ENCODE measurements around the gene VPS8.

VPS8 gene

DNA sequence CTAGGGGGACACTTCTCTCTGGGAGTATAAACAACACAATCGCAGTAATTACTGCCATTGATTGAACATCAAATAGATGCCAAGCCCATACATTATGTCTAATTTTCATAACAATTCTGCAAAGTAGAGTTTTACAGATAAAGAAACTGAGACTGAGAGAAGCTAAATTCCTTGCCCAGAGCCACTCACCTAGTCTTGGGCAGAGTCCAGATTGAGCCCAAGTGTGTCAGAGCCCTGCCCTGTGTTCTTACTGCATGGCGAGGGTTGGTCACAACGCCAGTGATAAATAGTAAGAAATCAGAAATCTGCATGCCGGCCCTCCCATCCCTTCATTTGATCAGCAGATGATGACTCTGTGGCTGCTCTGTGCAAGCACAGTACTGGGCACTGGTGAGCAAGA is 234.6 kb downstream of the VPS8 start:
- DNase-seq (ENCODE audit: low read depth in 2 of 2), result no peak
- TF ChIP-seq, protein P1, sequence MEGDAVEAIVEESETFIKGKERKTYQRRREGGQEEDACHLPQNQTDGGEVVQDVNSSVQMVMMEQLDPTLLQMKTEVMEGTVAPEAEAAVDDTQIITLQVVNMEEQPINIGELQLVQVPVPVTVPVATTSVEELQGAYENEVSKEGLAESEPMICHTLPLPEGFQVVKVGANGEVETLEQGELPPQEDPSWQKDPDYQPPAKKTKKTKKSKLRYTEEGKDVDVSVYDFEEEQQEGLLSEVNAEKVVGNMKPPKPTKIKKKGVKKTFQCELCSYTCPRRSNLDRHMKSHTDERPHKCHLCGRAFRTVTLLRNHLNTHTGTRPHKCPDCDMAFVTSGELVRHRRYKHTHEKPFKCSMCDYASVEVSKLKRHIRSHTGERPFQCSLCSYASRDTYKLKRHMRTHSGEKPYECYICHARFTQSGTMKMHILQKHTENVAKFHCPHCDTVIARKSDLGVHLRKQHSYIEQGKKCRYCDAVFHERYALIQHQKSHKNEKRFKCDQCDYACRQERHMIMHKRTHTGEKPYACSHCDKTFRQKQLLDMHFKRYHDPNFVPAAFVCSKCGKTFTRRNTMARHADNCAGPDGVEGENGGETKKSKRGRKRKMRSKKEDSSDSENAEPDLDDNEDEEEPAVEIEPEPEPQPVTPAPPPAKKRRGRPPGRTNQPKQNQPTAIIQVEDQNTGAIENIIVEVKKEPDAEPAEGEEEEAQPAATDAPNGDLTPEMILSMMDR (IDR thresholded peaks at IDR 0.05; ENCODE audit: low read depth, low read length), result no peak
- no peak overlapping the region for H3K4me3 ChIP-seq (replicated peaks in 1 of 2; ENCODE audit: low read depth in 2 of 2, low read length in 2 of 2)

DNA sequence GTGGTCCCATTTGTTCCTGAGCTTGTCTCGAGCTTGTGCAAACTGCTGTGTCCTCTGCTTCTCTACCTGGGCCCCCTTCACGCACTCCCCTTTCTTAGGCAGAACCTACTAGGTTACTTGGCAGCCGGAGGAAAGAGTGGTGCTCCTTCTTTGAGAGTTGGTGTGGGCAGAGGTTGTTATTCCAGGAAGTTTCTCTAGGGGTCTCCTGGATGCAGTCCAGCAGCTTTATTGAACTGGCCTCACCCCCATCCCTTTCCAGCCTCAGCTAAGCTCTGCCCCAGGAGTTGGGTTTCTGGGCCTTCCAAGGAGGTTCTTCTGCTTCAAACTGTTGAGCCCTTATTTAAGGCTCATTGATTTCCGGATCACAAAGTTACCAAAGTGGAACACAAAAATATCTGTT is 237.7 kb downstream of the VPS8 start:
- H3K4me3 ChIP-seq (replicated peaks in 1 of 2; ENCODE audit: low read depth in 2 of 2, low read length in 2 of 2), result no peak overlapping the region
- no peak for DNase-seq (ENCODE audit: low read depth in 2 of 2)
- TF ChIP-seq, protein P1 (IDR thresholded peaks at IDR 0.05; ENCODE audit: low read depth, low read length), result no peak

DNA sequence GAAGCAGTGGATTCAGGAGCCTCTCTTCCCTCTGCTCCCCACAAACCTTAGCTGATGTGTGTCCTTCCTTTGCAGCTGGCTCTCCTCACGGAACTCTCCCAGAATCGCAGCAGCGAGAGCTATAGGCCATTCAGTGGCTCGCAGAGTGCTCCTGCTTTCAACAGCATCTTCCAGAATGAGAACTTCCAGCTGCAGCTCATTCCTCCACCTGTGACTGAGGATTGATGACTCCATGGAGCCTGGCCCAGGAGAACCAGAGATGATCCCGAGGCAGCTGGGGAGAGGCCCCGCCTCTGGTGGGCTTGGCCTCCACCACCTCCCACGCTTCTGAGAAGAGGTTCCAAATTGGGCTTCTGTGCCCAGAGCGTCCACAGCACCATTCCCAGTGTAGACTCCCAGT is 239.8 kb downstream of the VPS8 start:
- TF ChIP-seq, protein P1 (IDR thresholded peaks at IDR 0.05; ENCODE audit: low read depth, low read length), result no peak
- no peak overlapping the region for H3K4me3 ChIP-seq (replicated peaks in 1 of 2; ENCODE audit: low read depth in 2 of 2, low read length in 2 of 2)
- DNase-seq (ENCODE audit: low read depth in 2 of 2), result no peak

DNA sequence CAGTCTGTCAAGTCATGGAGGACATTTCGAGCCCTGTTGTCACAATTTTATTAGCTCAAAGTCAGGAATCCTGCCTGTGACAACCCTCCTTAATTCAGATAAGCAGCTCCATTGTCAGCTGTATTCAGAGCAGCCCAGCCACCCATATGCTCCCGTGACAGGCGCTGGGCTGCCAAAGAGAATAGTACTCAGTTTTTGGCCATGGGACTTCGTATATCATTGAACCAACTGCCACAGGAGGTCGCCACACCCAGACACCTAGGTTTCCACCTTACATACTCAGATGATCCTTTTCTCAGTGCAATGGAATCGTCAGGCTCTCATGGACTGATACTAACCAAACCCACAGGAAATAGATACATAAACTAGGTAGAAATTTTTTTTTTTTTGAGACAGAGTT is 240.7 kb downstream of the VPS8 start:
- TF ChIP-seq, protein P1 (IDR thresholded peaks at IDR 0.05; ENCODE audit: low read depth, low read length), result no peak
- H3K4me3 ChIP-seq (replicated peaks in 1 of 2; ENCODE audit: low read depth in 2 of 2, low read length in 2 of 2), result no peak overlapping the region
- DNase-seq (ENCODE audit: low read depth in 2 of 2), result no peak

DNA sequence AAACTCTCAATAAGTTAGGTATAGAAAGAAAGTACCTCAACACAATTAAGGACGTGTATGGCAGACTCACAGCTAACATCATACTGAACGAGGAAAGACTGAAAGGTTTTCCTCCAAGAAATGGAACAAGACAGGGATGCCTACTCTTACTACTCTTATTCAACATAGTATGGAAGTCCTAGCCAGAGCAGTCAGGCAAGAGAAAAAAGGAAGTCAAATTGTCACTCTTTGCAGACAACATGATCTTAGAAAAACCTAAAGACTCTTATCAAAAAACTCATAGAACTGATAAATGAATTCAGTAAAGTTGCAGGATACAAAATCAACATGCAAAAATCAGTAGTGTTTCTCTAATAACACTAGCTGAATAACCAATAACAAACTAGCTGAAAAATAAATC is 244.9 kb downstream of the VPS8 start:
- TF ChIP-seq, protein P1 (IDR thresholded peaks at IDR 0.05; ENCODE audit: low read depth, low read length), result no peak
- DNase-seq (ENCODE audit: low read depth in 2 of 2), result no peak
- H3K4me3 ChIP-seq (replicated peaks in 1 of 2; ENCODE audit: low read depth in 2 of 2, low read length in 2 of 2), result no peak overlapping the region

DNA sequence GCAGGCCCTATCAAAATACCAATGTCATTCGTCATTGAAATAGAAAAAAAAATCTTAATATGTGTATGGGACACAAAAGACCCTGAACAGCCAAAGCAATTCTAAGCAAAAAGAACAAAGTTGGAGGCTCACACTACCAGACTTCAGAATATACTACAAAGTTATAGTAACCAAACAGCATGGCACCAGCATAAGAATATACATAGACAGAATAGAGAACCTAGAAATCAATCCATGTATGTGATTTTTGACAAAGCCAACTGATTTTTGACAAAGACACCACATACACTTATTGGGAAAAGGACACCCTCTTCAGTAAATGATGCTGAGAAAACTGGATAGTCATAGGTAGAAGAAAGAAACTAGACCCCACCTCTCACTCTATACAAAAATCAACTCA is 245.9 kb downstream of the VPS8 start:
- no peak for DNase-seq (ENCODE audit: low read depth in 2 of 2)
- TF ChIP-seq, protein P1 (IDR thresholded peaks at IDR 0.05; ENCODE audit: low read depth, low read length), result no peak
- no peak overlapping the region for H3K4me3 ChIP-seq (replicated peaks in 1 of 2; ENCODE audit: low read depth in 2 of 2, low read length in 2 of 2)

DNA sequence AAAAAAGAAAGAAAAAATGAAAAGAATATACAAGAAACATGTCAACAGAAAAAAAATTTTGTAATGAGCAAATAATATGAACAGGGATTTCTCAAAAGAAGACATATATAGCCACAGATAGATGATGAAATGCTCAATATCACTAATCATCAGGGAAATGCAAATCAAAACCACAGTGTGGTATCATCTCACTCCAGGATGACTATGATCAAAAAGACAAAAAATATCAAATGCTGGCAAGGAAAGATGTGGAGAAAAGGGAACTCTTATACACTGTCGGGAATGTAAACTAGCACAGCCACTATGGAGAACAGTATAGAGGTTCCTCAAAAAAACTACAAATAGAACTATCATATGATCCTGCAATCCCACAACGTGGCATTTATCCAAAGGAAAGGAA is 246.8 kb downstream of the VPS8 start:
- no peak overlapping the region for H3K4me3 ChIP-seq (replicated peaks in 1 of 2; ENCODE audit: low read depth in 2 of 2, low read length in 2 of 2)
- no peak for DNase-seq (ENCODE audit: low read depth in 2 of 2)
- TF ChIP-seq, protein P1 (IDR thresholded peaks at IDR 0.05; ENCODE audit: low read depth, low read length), result no peak
